IPS DF 6.9 (cell line): ENCODE measurements around the gene ADIPOR2.

Experiments used
- DNase-seq: peaks from one replicate; pipeline ENCODE4 v3.0.0-alpha.2; 2013; ENCODE audit warnings: low read depth, low spot score
- H3K27ac ChIP-seq: one replicate; pipeline ENCODE4 v1.5.1; 2013; ENCODE audit warnings: low read length, control low read depth
- H3K27me3 ChIP-seq: 2 replicates; pipeline ENCODE4 v1.6.1; 2013; ENCODE audit warnings: mild to moderate bottlenecking, low read length; ENCODE audit not compliant: control insufficient read depth, insufficient read depth
- H3K36me3 ChIP-seq: 2 replicates; pipeline ENCODE4 v1.6.1; 2013; ENCODE audit warnings: low read length; ENCODE audit not compliant: control insufficient read depth, insufficient read depth
- H3K4me1 ChIP-seq: 2 replicates; pipeline ENCODE4 v1.6.1; 2013; ENCODE audit warnings: low read length; ENCODE audit not compliant: control insufficient read depth, insufficient read depth
- H3K4me3 ChIP-seq: 2 replicates; pipeline ENCODE4 v1.5.1; 2013; ENCODE audit warnings: mild to moderate bottlenecking, low read length
- H3K9me3 ChIP-seq: 2 replicates; pipeline ENCODE4 v1.6.1; 2013; ENCODE audit warnings: low read length, inconsistent platforms; ENCODE audit not compliant: control insufficient read depth, insufficient read depth
- WGBS: extraction: QIAGEN DNeasy Blood & Tissue Kit; methylation state at CpG from one replicate; pipeline ENCODE4 v1.1.7; 2013; ENCODE audit warnings: mixed read lengths, missing lambda C conversion rate; ENCODE audit not compliant: insufficient read length, insufficient coverage; 5-methylcytosine and 5-hydroxymethylcytosine counted together

ADIPOR2 gene

GRCh38 chr12:1822699-1823098 lies 131.8 kb downstream of the ADIPOR2 start:
- DNase-seq: no peak
- H3K4me1 ChIP-seq: peaks cover 2% of the 10 kb centered on the region
- no peaks in the 10 kb centered on the region for H3K9me3 ChIP-seq
- no CpG with 5 or more reads among the region's 11 CpGs for WGBS
- H3K36me3 ChIP-seq: no peaks in the 10 kb centered on the region
- H3K27ac ChIP-seq: no peak overlapping the region
- peaks cover 18% of the 10 kb centered on the region for H3K27me3 ChIP-seq
- no peak overlapping the region for H3K4me3 ChIP-seq

GRCh38 chr12:1823237-1823636 lies 132.4 kb downstream of the ADIPOR2 start:
- no peak overlapping the region for H3K4me3 ChIP-seq
- WGBS: no CpG with 5 or more reads among the region's 10 CpGs
- H3K27ac ChIP-seq: no peak overlapping the region
- peaks cover 18% of the 10 kb centered on the region for H3K27me3 ChIP-seq
- H3K4me1 ChIP-seq: peaks cover 2% of the 10 kb centered on the region
- H3K36me3 ChIP-seq: no peaks in the 10 kb centered on the region
- DNase-seq: no peak
- no peaks in the 10 kb centered on the region for H3K9me3 ChIP-seq

- DNase-seq: no peak
- peaks cover 1% of the 10 kb centered on the region for H3K4me1 ChIP-seq
- no peaks in the 10 kb centered on the region for H3K36me3 ChIP-seq
- no peak overlapping the region for H3K27ac ChIP-seq
- H3K9me3 ChIP-seq: no peaks in the 10 kb centered on the region
- peaks cover 9% of the 10 kb centered on the region for H3K27me3 ChIP-seq
- no peak overlapping the region for H3K4me3 ChIP-seq
- WGBS: no CpG with 5 or more reads among the region's 14 CpGs
These were observed 134.7 kb downstream of the ADIPOR2 start for GRCh38 chr12:1825382-1826102.

- DNase-seq: no peak
- Histone ChIP-seq H3K9me3 (no peaks in the 10 kb centered on the region), H3K4me1 (peaks cover 1% of the 10 kb centered on the region), H3K27me3 (peaks cover 2% of the 10 kb centered on the region; the same call in 1 of the 2 replicates), H3K36me3 (no peaks in the 10 kb centered on the region), H3K27ac (no peak overlapping the region), H3K4me3 (no peak overlapping the region)
- WGBS: no CpG with 5 or more reads among the region's 15 CpGs
These were observed 135.5 kb downstream of the ADIPOR2 start for GRCh38 chr12:1826401-1826800.

GRCh38 chr12:1826867-1827705 lies 136.2 kb downstream of the ADIPOR2 start:
- Histone ChIP-seq H3K27ac (no peak overlapping the region), H3K4me1 (0 out of 2 replicates have a peak, but pooled peaks cover 1% of the 10 kb centered on the region), H3K36me3 (no peaks in the 10 kb centered on the region), H3K27me3 (no peaks in the 10 kb centered on the region), H3K4me3 (no peak overlapping the region), H3K9me3 (no peaks in the 10 kb centered on the region)
- WGBS: no CpG with 5 or more reads among the region's 25 CpGs
- DNase-seq: no peak

- no CpG with 5 or more reads among the region's 38 CpGs for WGBS
- Histone ChIP-seq H3K27ac (no peak overlapping the region), H3K4me1 (0 out of 2 replicates have a peak, but pooled peaks cover 1% of the 10 kb centered on the region), H3K9me3 (no peaks in the 10 kb centered on the region), H3K27me3 (no peaks in the 10 kb centered on the region), H3K4me3 (no peak overlapping the region), H3K36me3 (no peaks in the 10 kb centered on the region)
- DNase-seq: no peak
These were observed 137.2 kb downstream of the ADIPOR2 start for GRCh38 chr12:1827826-1828805.

- Histone ChIP-seq H3K27me3 (no peaks in the 10 kb centered on the region), H3K4me1 (0 out of 2 replicates have a peak, but pooled peaks cover 1% of the 10 kb centered on the region), H3K27ac (no peak overlapping the region), H3K36me3 (no peaks in the 10 kb centered on the region), H3K4me3 (no peak overlapping the region), H3K9me3 (no peaks in the 10 kb centered on the region)
- no CpG with 5 or more reads among the region's 16 CpGs for WGBS
- no peak for DNase-seq
These were observed 138.0 kb downstream of the ADIPOR2 start for GRCh38 chr12:1828856-1829255.

GRCh38 chr12:1829306-1829900 lies 138.5 kb downstream of the ADIPOR2 start:
- Histone ChIP-seq H3K9me3 (no peaks in the 10 kb centered on the region), H3K4me3 (no peak overlapping the region), H3K27me3 (no peaks in the 10 kb centered on the region), H3K36me3 (no peaks in the 10 kb centered on the region), H3K27ac (no peak overlapping the region), H3K4me1 (0 out of 2 replicates have a peak, but pooled peaks cover 1% of the 10 kb centered on the region)
- no peak for DNase-seq
- WGBS: no CpG with 5 or more reads among the region's 11 CpGs

GRCh38 chr12:1830401-1830845 lies 139.6 kb downstream of the ADIPOR2 start:
- no peak overlapping the region for H3K27ac ChIP-seq
- no peak overlapping the region for H3K4me3 ChIP-seq
- H3K4me1 ChIP-seq: 0 out of 2 replicates have a peak, but pooled peaks cover 1% of the 10 kb centered on the region
- no peaks in the 10 kb centered on the region for H3K36me3 ChIP-seq
- no CpG with 5 or more reads among the region's 3 CpGs for WGBS
- H3K9me3 ChIP-seq: no peaks in the 10 kb centered on the region
- no peak for DNase-seq
- no peaks in the 10 kb centered on the region for H3K27me3 ChIP-seq
